Right kidney (tissue), 1 donor: ENCODE data around the gene DYNLL1.
A peak's percentile ranks its signal among the peaks of the same experiment; 100 is the strongest.
"Not testable (repeated sequence)": the region's sequence is repeated elsewhere in the genome, so short reads cannot be mapped to it uniquely, and the experiment has no call there.

Experiments
- DNase-seq: peaks from one replicate; pipeline ENCODE4 v3.0.0-alpha.2; 2016

The DYNLL1 gene

GRCh38 chr12:120498870-120499515 lies 3.1 kb downstream of the DYNLL1 start:
- DNase-seq = no peak

- no peak for DNase-seq
These were observed 4.7 kb downstream of the DYNLL1 start for GRCh38 chr12:120500581-120500980.

- no peak for DNase-seq
These were observed 8.7 kb downstream of the DYNLL1 start for GRCh38 chr12:120504587-120504986.

- DNase-seq = no peak
These were observed 12.6 kb downstream of the DYNLL1 start for GRCh38 chr12:120508537-120508936.

GRCh38 chr12:120514002-120514401 lies 18.1 kb downstream of the DYNLL1 start:
- DNase-seq = no peak

GRCh38 chr12:120515496-120515895 lies 19.6 kb downstream of the DYNLL1 start:
- DNase-seq = no peak

GRCh38 chr12:120519324-120519723 lies 23.4 kb downstream of the DYNLL1 start:
- not testable (repeated sequence) for DNase-seq

- DNase-seq = no peak
These were observed 26.7 kb downstream of the DYNLL1 start for GRCh38 chr12:120522568-120522967.

GRCh38 chr12:120528861-120529525 lies 33.1 kb downstream of the DYNLL1 start, which contains the start of gene COQ5:
Gene COQ5 (minus strand): TSS chr12:120529158. CDS start chr12:120529141, 17 bp downstream.
- DNase-seq = peak; percentile 98

- peak; percentile 63 for DNase-seq
These were observed 33.9 kb downstream of the DYNLL1 start for GRCh38 chr12:120529641-120530417.

GRCh38 chr12:120530418-120530761 lies 34.5 kb downstream of the DYNLL1 start:
- DNase-seq = not testable (repeated sequence)

- no peak for DNase-seq
These were observed 36.9 kb downstream of the DYNLL1 start for GRCh38 chr12:120532701-120533238.

- DNase-seq = peak; percentile 97
These were observed 38.3 kb downstream of the DYNLL1 start, which contains the start of gene RNF10 for GRCh38 chr12:120534203-120534702. Gene RNF10 (plus strand): TSS chr12:120534356. CDS start chr12:120534812, 456 bp downstream.

- DNase-seq = no peak
These were observed 39.1 kb downstream of the DYNLL1 start for GRCh38 chr12:120534703-120535655.

GRCh38 chr12:120536064-120536791 lies 40.3 kb downstream of the DYNLL1 start:
- DNase-seq = no peak

- no peak for DNase-seq
These were observed 41.9 kb downstream of the DYNLL1 start for GRCh38 chr12:120537856-120538220.

- DNase-seq = no peak
These were observed 42.6 kb downstream of the DYNLL1 start for GRCh38 chr12:120538281-120539156.

GRCh38 chr12:120539303-120539702 lies 43.4 kb downstream of the DYNLL1 start:
- no peak for DNase-seq

- DNase-seq = no peak
These were observed 44.5 kb downstream of the DYNLL1 start for GRCh38 chr12:120540445-120540844.

GRCh38 chr12:120542166-120542565 lies 46.3 kb downstream of the DYNLL1 start:
- DNase-seq = no peak
